ENCODE measurements around the gene LTBR. TPM values are rescaled to one million over a fixed set of nuclear protein-coding genes. Genes with fewer than 3 reads are reported as not detected.
"Not testable (repeated sequence)": the region's sequence is repeated elsewhere in the genome, so short reads cannot be mapped to it uniquely, and the experiment has no call there.

The LTBR gene
- total RNA-seq, 1 experiment from 2014 or later = 51.3 TPM

DNA sequence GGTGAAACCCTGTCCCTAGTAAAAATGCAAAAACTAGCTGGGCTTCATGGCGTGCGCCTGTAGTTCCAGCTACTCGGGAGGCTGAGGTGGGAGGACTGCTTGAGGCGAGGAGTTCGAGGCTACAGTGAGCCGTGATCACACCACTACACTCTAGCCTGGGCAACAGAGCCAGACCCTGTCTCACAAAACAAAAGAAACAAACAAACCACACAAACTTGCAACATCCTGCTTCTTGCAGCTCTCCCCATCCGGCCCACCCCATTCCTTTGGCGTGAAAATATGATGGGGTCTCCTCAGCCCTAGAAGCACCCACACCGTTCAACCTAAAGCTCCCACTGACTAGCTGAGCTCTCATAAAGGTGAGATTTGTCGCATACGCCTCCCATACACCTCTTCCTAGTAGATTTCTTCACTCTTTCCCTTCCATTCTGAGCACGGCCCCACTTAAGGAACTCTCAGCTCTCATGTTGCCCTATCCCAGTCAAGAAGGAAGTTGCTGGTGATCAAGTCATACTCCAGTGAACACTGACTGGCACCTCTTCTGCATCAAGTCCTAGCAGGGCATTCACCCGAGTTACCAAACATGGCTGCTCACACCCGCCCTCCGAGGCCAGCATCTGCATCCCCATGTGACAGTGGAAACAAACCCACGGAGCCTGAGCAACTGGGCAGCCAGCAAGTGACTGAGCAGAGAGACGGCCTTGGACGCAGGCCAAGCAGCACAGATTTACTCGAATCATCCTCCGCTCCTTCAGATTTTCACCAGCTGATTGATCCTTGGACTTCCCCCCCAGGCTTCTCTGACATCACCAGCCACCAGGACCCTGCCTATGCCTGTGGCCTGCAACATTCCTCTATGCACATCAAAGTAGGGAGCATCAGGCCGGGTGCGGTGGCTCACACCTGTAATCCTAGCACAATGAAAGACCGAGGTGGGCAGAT, 41.9 kb downstream of the LTBR start:
- DNase-seq (ENCODE audit: low read depth) = no peak

DNA sequence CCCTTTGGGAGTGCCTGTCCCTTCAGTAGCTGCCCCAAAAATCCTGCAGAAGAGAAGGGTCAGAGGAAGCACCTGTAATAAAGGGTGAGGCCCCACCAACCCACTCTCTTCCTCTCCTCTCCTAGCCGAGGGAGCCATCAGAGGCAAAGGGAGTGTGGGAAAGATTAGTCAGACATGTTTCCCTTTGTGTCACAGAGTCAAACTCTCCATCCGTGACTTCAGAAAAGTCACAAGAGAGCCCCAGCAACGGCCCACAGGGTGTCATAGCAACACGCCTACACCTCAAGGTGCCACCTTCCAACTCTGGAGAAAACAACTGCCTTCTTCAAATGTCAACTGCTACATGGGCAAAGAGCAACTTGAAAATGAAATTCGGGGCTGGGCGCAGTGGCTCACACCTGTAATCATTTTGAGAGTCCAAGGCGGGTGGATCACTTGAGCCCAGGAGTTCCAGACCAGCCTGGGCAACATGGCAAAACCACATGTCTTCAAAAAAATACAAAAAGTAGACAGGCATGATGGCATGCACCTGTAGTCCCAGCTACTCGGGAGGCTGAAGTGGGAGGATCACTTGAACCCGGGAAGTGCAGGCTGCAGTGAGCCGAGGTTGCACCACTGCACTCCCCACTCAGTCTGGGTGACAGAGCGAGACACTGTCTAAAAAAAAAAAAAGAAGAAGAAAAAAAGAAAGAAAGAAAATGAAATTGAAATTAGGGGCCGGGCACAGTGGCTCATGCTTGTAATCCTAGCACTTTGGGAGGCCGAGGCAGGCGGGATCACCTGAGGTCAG, 43.1 kb downstream of the LTBR start:
- no peak for DNase-seq (ENCODE audit: low read depth)

DNA sequence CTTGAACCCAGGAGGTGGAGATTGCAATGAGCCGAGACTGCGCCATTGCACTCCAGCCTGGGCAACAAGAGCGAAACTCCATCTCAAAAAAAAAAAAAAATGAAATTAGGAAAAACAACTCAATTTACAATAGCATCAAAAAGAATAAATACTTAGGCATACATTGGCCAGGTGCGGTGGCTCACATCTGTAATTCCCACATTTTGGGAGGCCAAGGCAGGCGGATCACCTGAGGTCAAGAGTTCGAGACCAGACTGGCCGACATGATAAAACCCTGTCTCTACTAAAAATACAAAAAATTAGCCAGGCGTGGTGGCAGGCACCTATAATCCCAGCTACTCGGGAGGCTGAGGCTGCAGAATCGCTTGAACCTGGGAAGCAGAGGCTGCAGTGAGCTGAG, 43.8 kb downstream of the LTBR start:
- DNase-seq (ENCODE audit: low read depth) = not testable (repeated sequence)

DNA sequence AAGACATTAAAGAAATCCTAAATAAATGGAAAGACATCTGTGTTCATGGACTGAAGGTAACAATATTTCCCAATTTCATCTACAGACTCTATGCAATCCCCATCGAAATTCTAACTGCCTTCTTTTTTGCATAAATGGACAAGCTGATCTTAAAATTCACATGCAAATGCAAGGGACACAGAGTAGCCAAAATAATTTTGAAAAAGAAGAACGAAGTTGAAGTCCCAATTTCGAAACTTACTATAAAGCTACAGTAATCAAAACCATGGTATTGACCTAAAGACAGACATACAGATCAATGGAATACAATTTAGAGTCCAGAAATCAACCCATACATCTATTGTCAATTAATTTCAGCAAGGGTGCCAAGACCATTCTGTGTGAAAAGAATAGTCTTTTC, 44.4 kb downstream of the LTBR start:
- no peak for DNase-seq (ENCODE audit: low read depth)

DNA sequence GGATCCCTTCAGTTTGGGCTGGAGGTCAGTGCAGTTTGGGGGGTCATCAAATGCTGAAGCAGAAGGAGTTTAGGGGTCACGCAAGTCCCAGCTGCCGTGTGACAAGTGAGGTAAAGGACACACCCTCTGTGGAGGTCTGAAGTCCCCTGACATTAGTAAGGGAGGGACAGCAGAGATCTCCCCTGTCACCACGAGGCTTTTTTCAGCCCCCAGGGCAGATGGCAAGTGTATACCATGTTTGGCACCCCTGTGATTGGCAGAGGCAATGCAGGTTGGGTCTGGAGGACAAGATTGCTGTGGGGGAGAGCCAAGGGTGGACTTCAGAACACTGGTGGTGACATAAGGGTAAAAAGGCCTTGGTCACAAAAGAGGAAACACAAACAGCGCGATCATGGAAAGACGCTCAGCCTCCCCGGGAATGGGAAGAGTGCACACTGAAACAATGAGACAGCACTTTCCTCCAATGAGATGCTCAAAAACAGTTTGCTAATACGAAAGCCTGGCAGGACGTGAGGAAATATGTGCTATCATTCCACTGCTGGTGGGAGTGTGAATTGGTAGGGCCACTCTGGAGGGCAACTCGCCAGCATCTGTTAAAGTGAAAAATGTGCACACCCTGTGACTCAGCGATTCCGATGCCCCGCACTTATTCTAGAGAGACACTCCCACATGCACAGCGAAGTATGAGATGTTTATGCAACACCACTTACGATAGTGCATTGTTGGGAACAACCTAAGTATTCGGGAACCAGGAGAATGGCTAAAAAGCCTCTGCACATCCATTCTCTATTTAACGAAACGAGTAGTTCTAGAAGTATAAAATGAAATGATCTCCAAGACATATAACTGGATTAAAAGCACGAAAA, 46.4 kb downstream of the LTBR start:
- peak; percentile 96 for DNase-seq (ENCODE audit: low read depth)

DNA sequence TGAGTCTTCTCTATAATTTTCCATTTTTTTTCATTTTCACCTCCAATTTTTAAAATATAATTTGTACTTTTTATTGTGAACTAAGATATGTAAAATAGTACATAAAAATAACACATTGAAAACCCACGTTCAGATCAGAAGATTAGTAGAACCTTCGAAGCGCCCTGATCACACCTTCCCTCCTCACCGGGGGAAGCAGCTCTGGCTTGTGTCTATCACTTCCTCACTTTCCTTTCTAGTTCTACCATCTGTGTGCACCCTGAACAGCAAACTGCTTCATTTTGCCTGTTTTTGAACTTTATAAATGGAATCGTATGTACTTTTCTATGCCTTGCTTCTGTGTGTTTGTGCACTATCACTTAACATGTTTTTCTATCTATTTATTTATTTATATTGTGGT, 49.0 kb downstream of the LTBR start:
- no peak for DNase-seq (ENCODE audit: low read depth)

DNA sequence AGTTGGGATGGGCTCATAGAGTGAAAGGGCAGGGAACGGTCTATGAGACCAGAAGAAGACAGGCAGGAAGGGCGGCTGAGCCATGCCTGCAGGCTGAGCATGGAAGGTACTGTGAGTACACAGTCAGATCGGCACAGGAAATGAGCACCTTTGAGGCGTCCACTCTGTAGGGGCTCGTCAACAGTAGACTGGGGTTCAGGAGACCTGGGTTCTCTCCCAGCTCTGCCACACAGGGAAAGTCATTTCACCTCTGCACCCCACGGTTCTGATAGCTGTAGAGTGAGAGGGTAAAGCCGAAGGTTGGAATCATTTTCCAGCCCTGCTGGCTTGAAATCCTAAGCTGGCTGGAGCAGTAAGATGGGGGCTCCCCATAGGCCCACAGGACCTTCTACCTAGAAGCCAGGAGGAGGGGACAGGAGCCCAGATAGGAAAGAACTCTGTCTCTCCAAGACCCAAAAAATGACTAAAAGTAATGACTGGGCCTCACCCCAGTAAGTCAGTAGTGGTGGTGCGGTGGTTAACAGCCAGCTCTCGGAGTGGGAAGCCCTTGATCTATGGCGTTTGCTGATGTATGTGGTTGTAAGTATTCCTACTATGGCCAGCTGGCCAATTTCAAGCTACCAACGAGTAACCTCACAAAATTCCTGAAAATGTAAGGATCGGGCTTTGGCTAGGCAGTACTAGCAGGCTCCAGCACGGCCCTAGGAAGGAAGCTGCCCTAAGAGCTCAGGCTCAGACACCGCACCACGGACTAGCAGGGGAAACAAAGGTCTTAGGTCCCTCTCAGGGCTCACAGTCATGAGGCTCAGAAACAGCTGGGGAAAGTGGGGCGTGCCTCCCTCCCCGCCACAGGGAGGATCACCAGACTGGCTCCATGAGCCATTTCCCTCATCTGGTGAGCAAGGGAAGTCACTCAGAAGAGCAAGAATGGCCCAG, 50.5 kb downstream of the LTBR start:
- DNase-seq (ENCODE audit: low read depth) = no peak

DNA sequence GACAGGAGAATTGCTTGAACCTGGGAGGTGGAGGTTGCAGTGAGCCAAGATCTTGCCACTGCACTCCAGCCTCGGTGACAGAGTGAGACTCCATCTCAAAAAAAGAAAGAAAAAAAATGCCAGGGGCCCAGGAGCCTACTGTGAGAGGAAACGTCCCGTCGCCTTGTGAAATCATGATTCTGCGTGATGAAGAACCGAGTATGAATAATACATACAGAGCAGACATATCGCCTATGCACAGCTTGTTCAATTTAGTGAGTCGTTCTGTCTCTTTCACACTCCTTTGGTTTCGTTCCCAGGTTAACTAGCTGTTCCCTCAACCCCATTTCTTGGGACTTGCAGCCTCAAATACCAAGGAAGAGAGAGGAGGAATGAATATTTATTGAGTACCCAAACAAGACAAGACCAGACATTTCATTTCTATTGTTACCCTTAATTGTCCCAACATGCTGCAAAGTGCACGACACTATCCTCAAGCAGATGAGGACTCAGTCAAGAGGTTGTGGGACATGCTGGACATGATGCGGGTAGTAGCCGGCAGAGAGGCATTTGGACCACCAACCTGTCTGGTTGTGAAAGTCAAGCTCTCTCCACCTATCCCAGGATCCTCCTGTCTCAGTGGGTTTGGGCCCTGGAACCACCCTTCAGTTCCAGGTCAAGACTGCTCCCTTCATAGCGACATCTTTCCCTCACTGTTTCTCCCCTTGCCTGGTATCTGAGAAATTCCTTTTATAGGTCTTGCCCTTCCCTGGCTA, 52.2 kb downstream of the LTBR start:
- DNase-seq (ENCODE audit: low read depth) = no peak

DNA sequence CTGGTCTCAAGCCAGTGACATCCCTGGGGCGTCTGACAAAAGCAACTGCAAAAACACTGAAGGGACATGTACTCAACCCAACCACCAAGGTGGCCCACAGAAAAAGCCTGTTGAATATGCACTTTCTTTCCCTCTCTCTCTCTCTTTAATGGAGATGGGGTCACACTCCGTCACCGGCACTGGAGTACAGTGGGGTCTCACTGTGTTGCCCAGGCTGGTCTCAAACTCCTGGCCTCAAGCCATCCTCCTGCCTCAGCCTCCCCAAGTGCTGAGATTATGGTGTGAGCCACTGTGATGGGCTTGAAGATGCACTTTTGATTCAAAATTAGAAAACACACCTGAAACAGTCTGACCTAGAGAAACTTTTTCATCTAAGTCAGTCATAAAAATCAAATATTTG, 53.6 kb downstream of the LTBR start:
- DNase-seq (ENCODE audit: low read depth) = no peak

DNA sequence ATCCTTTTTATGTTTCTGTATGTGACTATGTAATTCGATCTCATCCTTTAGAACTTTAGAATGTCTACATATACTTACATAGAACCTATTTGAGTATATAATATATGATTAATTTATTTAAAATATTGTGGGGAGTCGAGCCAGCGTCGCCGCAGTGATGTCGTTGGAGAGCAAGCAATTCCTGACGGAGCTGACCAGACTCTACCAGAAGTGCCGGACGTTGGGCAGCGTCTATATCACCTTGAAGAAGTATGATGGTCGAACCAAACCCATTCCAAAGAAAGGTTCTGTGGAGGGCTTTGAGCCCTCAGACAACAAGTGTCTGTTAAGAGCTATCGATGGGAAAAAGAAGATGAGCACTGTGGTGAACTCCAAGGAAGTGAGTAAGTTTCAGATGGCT, 54.4 kb downstream of the LTBR start:
- no peak for DNase-seq (ENCODE audit: low read depth)

DNA sequence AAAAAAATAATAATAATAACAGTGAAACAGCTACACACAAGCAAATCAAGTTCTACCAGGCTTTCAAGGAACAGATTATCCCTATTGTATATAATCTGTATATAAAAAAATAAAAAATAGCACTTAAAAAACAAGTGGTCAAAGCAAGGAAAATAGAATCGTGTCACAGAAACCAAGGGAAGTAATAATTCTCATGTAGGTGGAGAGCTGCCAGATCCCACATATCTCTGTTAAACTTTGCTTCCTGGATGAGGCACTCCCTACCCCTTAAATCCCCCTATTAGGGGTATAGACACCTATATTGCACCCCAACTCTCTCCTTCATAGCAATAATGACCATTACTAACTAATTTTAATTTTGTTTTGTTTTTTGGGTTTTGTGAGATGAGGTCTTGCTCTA, 56.4 kb downstream of the LTBR start:
- no peak for DNase-seq (ENCODE audit: low read depth)

Other genes with a start within 250 kb of the LTBR start
- 133 and 142 TPM in 2 replicates for gene CD9, start 183.8 kb upstream of the LTBR start, total RNA-seq (2014; rRNA removed; shearing (Covaris generic))
- gene PLEKHG6, start 73.5 kb upstream of the LTBR start, total RNA-seq (2014; rRNA removed; shearing (Covaris generic)) = not detected in 2 replicates
- gene TNFRSF1A, start 42.1 kb upstream of the LTBR start, total RNA-seq (2014; rRNA removed; shearing (Covaris generic)) = 91.2 and 124 TPM in 2 replicates
- gene SCNN1A, start 8.6 kb upstream of the LTBR start, total RNA-seq (2014; rRNA removed; shearing (Covaris generic)) = not detected in 2 replicates
- not detected in 2 replicates for gene CD27, start 60.8 kb downstream of the LTBR start, total RNA-seq (2014; rRNA removed; shearing (Covaris generic))
- gene TAPBPL, start 67.9 kb downstream of the LTBR start, total RNA-seq (2014; rRNA removed; shearing (Covaris generic)) = 15.4 and 18.9 TPM in 2 replicates
- gene VAMP1, start 86.5 kb downstream of the LTBR start, total RNA-seq (2014; rRNA removed; shearing (Covaris generic)) = 3.1 and 4.1 TPM in 2 replicates
- 184 and 197 TPM in 2 replicates for gene MRPL51, start 109.1 kb downstream of the LTBR start, total RNA-seq (2014; rRNA removed; shearing (Covaris generic))
- 92.1 and 106 TPM in 2 replicates for gene NCAPD2, start 109.9 kb downstream of the LTBR start, total RNA-seq (2014; rRNA removed; shearing (Covaris generic))
- gene GAPDH, start 150.4 kb downstream of the LTBR start, total RNA-seq (2014; rRNA removed; shearing (Covaris generic)) = 8,506 and 8,626 TPM in 2 replicates
- 5.8 and 8.6 TPM in 2 replicates for gene IFFO1, start 171.9 kb downstream of the LTBR start, total RNA-seq (2014; rRNA removed; shearing (Covaris generic))
- gene NOP2, start 184.1 kb downstream of the LTBR start, total RNA-seq (2014; rRNA removed; shearing (Covaris generic)) = 14.2 and 17.8 TPM in 2 replicates
- gene CHD4, start 223.2 kb downstream of the LTBR start, total RNA-seq (2014; rRNA removed; shearing (Covaris generic)) = 167 and 180 TPM in 2 replicates

Data from RPMI7951 (cell line).